T-cell (primary cell): ENCODE measurements around the gene TBPL2. TPM values are rescaled to one million over a fixed set of nuclear protein-coding genes. Genes with fewer than 3 reads are reported as not detected.

Source experiments
- ATAC-seq, 4 experiments: fragments of 200-7000 bp in 3 of 4; fragments of 150-1000 bp in 1 of 4; cut with Tn5 transposase; replicated peaks in 1 of 4; 1 replicate in 3 of 4; 2 replicates in 1 of 4; pipeline ENCODE4 v1.10.0; 2021; ENCODE audit warnings: moderate library complexity in 3 of 4, mild to moderate bottlenecking in 2 of 4, moderate number of reproducible peaks in 1 of 4
- CTCF ChIA-PET, 2 donors: fragments of 300-600 bp; sonication (Branson Sonifier 250); formaldehyde crosslinking; loops; one replicate each; lab custom pipeline; 2022; ENCODE audit warnings: antibody characterized with exemption in 2 of 2; lab: Charles Lee
- POLR2A ChIA-PET, 2 donors: fragments of 300-600 bp; sonication (Branson Sonifier 250); formaldehyde crosslinking; loops; one replicate each; lab custom pipeline; 2022; ENCODE audit warnings: antibody characterized with exemption in 2 of 2; lab: Charles Lee
- DNase-seq, 35 experiments: peaks; one replicate each; pipeline versions ENCODE4 v3.0.0 to v3.0.0-alpha.2; 2013 to 2023
- H3K27ac ChIP-seq: one replicate; pipeline ENCODE4 v1.5.1; 2013; ENCODE audit warnings: low read length
- H3K27me3 ChIP-seq, 2 experiments: replicated peaks in 1 of 2; 1 replicate in 1 of 2; 2 replicates in 1 of 2; pipeline versions ENCODE4 v1.6.1 to v1.7.0; 2013; ENCODE audit warnings: low read length in 1 of 2, mixed read lengths in 1 of 2; ENCODE audit not compliant: control insufficient read depth in 2 of 2, insufficient read depth in 2 of 2; ENCODE audit errors: extremely low read depth in 1 of 2
- H3K36me3 ChIP-seq, 2 donors: 1 replicate in 1 of 2; 2 replicates in 1 of 2; pipeline versions ENCODE4 v1.6.1 to v1.7.0; 2013; ENCODE audit warnings: low read length in 1 of 2; ENCODE audit not compliant: control insufficient read depth in 2 of 2, insufficient read depth in 1 of 2; ENCODE audit errors: extremely low read depth in 1 of 2
- H3K4me1 ChIP-seq, 2 experiments: 1 replicate in 1 of 2; 2 replicates in 1 of 2; pipeline versions ENCODE4 v1.6.1 to v1.7.0; 2013; ENCODE audit warnings: low read length in 2 of 2, mixed read lengths in 1 of 2; ENCODE audit not compliant: insufficient read depth in 2 of 2, control insufficient read depth in 1 of 2; ENCODE audit errors: extremely low read depth in 1 of 2
- H3K4me3 ChIP-seq, 2 donors: 1 replicate in 1 of 2; 2 replicates in 1 of 2; pipeline versions ENCODE4 v1.5.1 to v1.7.0; 2013; ENCODE audit warnings: mild to moderate bottlenecking in 2 of 2, low read length in 1 of 2, moderate library complexity in 1 of 2; ENCODE audit not compliant: control insufficient read depth in 1 of 2; ENCODE audit errors: extremely low read depth in 1 of 2
- H3K9me3 ChIP-seq: 2 replicates; pipeline ENCODE4 v1.7.0; 2013
- H3K27ac Mint-ChIP-seq, 2 donors: one replicate each; pipeline ENCODE4 v1.8.0; 2020 to 2021; ENCODE audit warnings: mild to moderate bottlenecking in 2 of 2, mixed read lengths in 2 of 2
- H3K27me3 Mint-ChIP-seq, 2 donors: one replicate each; pipeline ENCODE4 v1.8.0; 2021 to 2022; ENCODE audit warnings: mixed read lengths in 2 of 2
- H3K36me3 Mint-ChIP-seq: one replicate; pipeline ENCODE4 v1.8.0; 2021; ENCODE audit warnings: mixed read lengths
- H3K4me1 Mint-ChIP-seq, 3 donors: one replicate each; pipeline ENCODE4 v1.8.0; 2020 to 2022; ENCODE audit warnings: mixed read lengths in 3 of 3, mild to moderate bottlenecking in 1 of 3
- H3K4me3 Mint-ChIP-seq, 3 donors: one replicate each; pipeline ENCODE4 v1.8.0; 2020 to 2022; ENCODE audit warnings: mild to moderate bottlenecking in 3 of 3, mixed read lengths in 3 of 3, moderate library complexity in 3 of 3
- H3K9me3 Mint-ChIP-seq, 3 donors: one replicate each; pipeline ENCODE4 v1.8.0; 2020 to 2022; ENCODE audit warnings: mixed read lengths in 3 of 3
- WGBS: methylation state at CpG from one replicate; pipeline ENCODE4 v1.1.5; 2013; ENCODE audit warnings: missing lambda C conversion rate; ENCODE audit not compliant: insufficient coverage; 5-methylcytosine and 5-hydroxymethylcytosine counted together
- total RNA-seq, 35 experiments: library from RNA in 6 of 35; stranded (reverse) in 6 of 35; fragments of 120-200 nt in 1 of 35; gene quantifications; one replicate each; pipeline versions ENCODE4 v1.2.1 to v1.2.4 and lab custom pipeline; 2013 to 2026

Gene TBPL2
- total RNA-seq, 5 donors from 2014 or later (not counting 1 experiment from before 2014, with no cell fraction given): not detected

DNA sequence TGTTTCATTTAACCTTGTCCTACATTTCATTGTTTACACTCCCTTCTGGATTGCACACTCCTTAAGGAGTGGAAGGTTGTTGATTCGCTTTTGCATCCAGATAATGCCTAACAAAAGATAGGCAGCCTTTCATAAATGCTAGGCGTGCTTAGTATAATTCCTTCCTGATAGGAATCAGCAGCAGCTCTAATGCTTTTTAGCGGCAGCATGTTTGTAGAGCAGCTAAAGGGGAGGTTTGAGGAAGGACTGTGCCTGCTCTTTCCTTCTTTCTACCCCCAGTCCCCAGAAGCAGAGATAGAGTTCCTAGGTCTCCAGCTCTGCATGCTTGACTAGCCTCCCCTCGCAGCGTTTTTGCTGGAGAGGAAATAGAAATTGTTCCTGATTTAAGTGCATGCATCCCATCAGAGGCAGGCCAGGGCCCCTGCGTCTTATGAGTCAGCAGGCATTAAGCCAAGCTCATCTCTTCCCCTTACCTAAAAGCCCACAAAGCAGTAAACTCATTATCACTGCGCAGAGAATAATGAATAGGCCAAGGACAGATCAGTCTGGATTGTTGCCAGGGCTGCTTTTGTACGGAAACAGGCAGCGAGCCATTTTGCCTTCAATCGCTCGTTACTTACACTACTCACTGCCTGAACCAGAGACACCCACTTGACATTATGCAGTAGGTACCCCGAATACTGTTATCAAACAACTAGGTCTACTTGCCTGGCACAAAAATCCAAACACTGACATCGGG, 14.0 kb upstream of the TBPL2 start:
- no peak overlapping the region for H3K27ac Mint-ChIP-seq
- POLR2A ChIA-PET: no interaction called here
- H3K27me3 Mint-ChIP-seq: no peaks in the 10 kb centered on the region
- Histone ChIP-seq H3K4me3 (no peak overlapping the region), H3K4me1 (no peaks in the 10 kb centered on the region), H3K9me3 (no peaks in the 10 kb centered on the region), H3K36me3 (no peaks in the 10 kb centered on the region), H3K27me3 (peaks cover 0 to 8% of the 10 kb centered on the region in 2 experiments), H3K27ac (no peak overlapping the region)
- 80% methylated on average over 6 of the region's 13 CpGs for WGBS
- ATAC-seq (no peak), DNase-seq (no peak)
- H3K36me3 Mint-ChIP-seq: no peaks in the 10 kb centered on the region
- no peak overlapping the region for H3K4me3 Mint-ChIP-seq
- CTCF ChIA-PET: interaction anchor here (0.6 to 1.2 kb wide), 2 partner anchors 8 kb away, joined by 3 to 7 read pairs; no protein-coding TSS in a partner anchor
- H3K4me1 Mint-ChIP-seq: peaks cover 0 to 3% (median 0%) of the 10 kb centered on the region in 3 donors
- H3K9me3 Mint-ChIP-seq: no peaks in the 10 kb centered on the region

DNA sequence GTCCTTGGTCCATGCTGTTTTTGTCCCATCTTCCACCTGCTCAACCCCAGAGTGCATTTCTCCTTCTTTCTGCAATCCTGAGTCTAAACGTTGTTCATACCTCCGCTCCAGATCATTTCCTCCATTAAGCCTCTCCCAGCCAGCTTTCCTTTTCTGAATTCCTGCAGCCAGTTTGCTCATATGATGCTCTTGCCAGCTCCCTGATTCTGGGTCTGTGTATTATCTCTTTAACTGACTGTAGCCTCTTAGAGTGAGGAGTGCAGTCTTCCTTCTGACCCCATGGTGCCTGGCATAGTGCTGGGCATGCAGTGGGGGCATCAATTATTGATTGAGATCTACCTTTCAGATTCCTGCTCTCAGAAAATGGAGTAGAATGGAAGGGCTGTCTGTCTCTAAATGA, 11.5 kb upstream of the TBPL2 start:
- no peak overlapping the region for H3K4me3 ChIP-seq
- H3K27ac Mint-ChIP-seq: no peak overlapping the region
- H3K9me3 Mint-ChIP-seq: no peaks in the 10 kb centered on the region
- ChIA-PET POLR2A (no interaction called here), CTCF (interaction anchor here in 1 of 2 donors (0.6 kb wide), 1 partner anchor 10 kb away, joined by 3 read pairs; no protein-coding TSS in a partner anchor)
- 80% methylated on average over 1 of the region's 2 CpGs for WGBS
- no peak overlapping the region for H3K27ac ChIP-seq
- no peaks in the 10 kb centered on the region for H3K4me1 Mint-ChIP-seq
- H3K27me3 Mint-ChIP-seq: no peaks in the 10 kb centered on the region
- no peaks in the 10 kb centered on the region for H3K4me1 ChIP-seq
- peaks cover 0 to 8% of the 10 kb centered on the region in 2 experiments for H3K27me3 ChIP-seq
- no peaks in the 10 kb centered on the region for H3K36me3 Mint-ChIP-seq
- DNase-seq: no peak
- H3K9me3 ChIP-seq: no peaks in the 10 kb centered on the region
- no peak overlapping the region for H3K4me3 Mint-ChIP-seq
- H3K36me3 ChIP-seq: no peaks in the 10 kb centered on the region
- no peak for ATAC-seq

DNA sequence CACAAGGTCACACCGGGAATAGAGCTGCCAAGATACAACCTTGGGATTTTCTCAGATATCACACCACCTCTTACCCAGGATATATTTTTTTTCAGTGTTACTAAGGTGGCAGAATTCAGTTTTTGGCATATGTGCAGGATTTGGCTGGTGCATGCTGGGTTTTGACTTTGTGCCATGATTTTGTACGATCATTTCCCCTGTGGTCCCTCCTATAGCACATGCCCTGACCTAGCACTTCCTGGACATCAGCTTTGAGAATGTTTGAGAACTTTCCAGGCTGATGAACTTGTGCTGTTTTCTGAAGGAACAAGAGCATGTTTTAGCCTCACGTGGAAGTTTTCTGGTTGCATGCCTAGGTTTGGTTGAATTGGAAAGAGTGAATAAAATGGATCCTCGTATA, 11.0 kb upstream of the TBPL2 start:
- Histone ChIP-seq H3K36me3 (no peaks in the 10 kb centered on the region), H3K27ac (no peak overlapping the region), H3K4me1 (no peaks in the 10 kb centered on the region), H3K4me3 (no peak overlapping the region), H3K27me3 (peaks cover 0 to 8% of the 10 kb centered on the region in 2 experiments), H3K9me3 (no peaks in the 10 kb centered on the region)
- ChIA-PET CTCF (interaction anchor here in 1 of 2 donors (0.5 to 0.6 kb wide), 2 partner anchors 9 to 352 kb away, joined by 3 to 9 read pairs; no protein-coding TSS in a partner anchor), POLR2A (no interaction called here)
- no peak overlapping the region for H3K27ac Mint-ChIP-seq
- 80% methylated on average over 1 of the region's 4 CpGs for WGBS
- H3K9me3 Mint-ChIP-seq: no peaks in the 10 kb centered on the region
- DNase-seq (no peak), ATAC-seq (no peak)
- no peak overlapping the region for H3K4me3 Mint-ChIP-seq
- H3K27me3 Mint-ChIP-seq: no peaks in the 10 kb centered on the region
- H3K36me3 Mint-ChIP-seq: no peaks in the 10 kb centered on the region
- H3K4me1 Mint-ChIP-seq: peaks cover 0 to under 1% (median 0%) of the 10 kb centered on the region in 3 donors

DNA sequence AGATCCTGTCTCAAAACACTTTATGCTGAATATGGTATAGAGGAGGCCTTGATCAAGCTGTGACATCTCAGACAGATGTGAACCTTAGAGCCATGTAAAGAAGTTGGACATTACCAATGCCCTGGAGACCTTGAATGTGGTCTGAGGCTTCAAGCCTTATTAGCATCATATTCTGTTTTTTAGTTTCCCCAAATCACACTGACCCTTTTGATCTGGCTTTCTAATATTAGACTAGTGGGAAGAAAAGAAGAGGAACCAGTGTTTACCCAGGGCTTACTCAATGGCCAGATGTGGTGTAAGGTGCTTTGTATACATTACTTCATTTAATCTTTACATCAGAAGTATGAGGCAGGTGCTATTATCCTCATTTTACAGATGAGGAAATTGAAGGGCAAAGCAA, 10.6 kb upstream of the TBPL2 start:
- Histone ChIP-seq H3K36me3 (no peaks in the 10 kb centered on the region), H3K4me3 (no peak overlapping the region), H3K9me3 (no peaks in the 10 kb centered on the region), H3K4me1 (no peaks in the 10 kb centered on the region), H3K27ac (no peak overlapping the region), H3K27me3 (peaks cover 0 to 8% of the 10 kb centered on the region in 2 experiments)
- DNase-seq: no peak
- peaks cover 3 to 5% (median 3%) of the 10 kb centered on the region in 3 donors for H3K4me1 Mint-ChIP-seq
- ChIA-PET CTCF (interaction anchor here (0.5 to 0.6 kb wide), 2 partner anchors 169 to 351 kb away, joined by 4 to 9 read pairs; no protein-coding TSS in a partner anchor), POLR2A (no interaction called here)
- no peaks in the 10 kb centered on the region for H3K36me3 Mint-ChIP-seq
- no peak overlapping the region for H3K4me3 Mint-ChIP-seq
- no peak overlapping the region for H3K27ac Mint-ChIP-seq
- ATAC-seq: no peak
- H3K9me3 Mint-ChIP-seq: no peaks in the 10 kb centered on the region
- H3K27me3 Mint-ChIP-seq: no peaks in the 10 kb centered on the region

DNA sequence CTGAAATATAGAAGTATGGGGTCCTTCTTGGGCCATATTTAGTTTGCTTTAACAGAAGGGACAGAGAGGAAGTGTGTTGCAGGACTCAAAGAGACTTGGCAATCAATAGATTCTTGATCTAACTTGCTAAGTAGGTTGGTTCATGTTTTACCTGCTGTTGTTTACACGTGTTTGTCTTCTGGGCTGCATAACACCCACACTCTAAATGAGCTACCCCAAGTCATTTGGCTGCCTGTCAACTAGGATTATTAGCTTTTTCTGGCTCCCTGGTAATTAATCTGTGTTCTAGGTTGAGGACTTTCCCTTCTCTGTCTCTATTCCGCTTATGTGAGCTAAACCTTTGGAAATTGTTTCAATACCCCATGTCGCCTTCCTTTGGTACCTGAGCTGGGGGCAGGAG, 10.1 kb upstream of the TBPL2 start:
- ChIA-PET CTCF (interaction anchor here (0.5 to 0.6 kb wide), 3 partner anchors 169 to 1011 kb away, joined by 3 to 4 read pairs (median 4); no protein-coding TSS in a partner anchor), POLR2A (interaction anchor here in 1 of 2 donors (0.6 kb wide), 1 partner anchor 361 kb away, joined by 3 read pairs; no protein-coding TSS in a partner anchor)
- Mint-ChIP-seq H3K9me3 (no peaks in the 10 kb centered on the region), H3K27ac (no peak overlapping the region), H3K4me1 (peaks cover 3 to 6% (median 3%) of the 10 kb centered on the region in 3 donors), H3K27me3 (no peaks in the 10 kb centered on the region), H3K36me3 (no peaks in the 10 kb centered on the region), H3K4me3 (no peak overlapping the region)
- Histone ChIP-seq H3K36me3 (no peaks in the 10 kb centered on the region), H3K27me3 (peaks cover 0 to 8% of the 10 kb centered on the region in 2 experiments), H3K9me3 (no peaks in the 10 kb centered on the region), H3K27ac (no peak overlapping the region), H3K4me3 (no peak overlapping the region), H3K4me1 (no peaks in the 10 kb centered on the region)
- no CpG with 5 or more reads among the region's 3 CpGs for WGBS
- DNase-seq: no peak
- no peak for ATAC-seq

DNA sequence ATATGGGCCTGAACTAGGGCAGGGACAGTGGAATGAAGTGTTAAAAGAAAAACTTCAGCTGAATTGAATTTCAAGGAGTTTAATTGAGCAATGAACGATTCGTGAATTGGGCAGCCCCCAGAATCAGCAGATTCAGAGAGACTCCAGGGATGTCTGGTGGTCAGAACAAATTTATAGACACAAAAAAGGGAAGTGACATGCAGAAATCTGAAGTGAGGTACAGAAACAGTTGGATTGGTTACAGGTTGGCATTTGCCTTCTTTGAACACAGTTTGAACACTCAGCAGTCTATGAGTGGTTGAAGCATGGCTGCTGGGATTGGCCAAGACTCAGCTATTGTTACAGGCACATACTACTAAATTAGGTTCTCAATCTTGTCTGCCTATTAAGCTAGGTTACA, 9.7 kb upstream of the TBPL2 start:
- no peak overlapping the region for H3K27ac Mint-ChIP-seq
- no peaks in the 10 kb centered on the region for H3K9me3 ChIP-seq

More for the DNA sequence above, 9.7 kb upstream of the TBPL2 start:
- Histone ChIP-seq H3K4me1 (no peaks in the 10 kb centered on the region), H3K27me3 (peaks cover 0 to 8% of the 10 kb centered on the region in 2 experiments), H3K36me3 (no peaks in the 10 kb centered on the region), H3K27ac (no peak overlapping the region), H3K4me3 (no peak overlapping the region)
- H3K27me3 Mint-ChIP-seq: no peaks in the 10 kb centered on the region
- ATAC-seq (no peak), DNase-seq (no peak)
- no peaks in the 10 kb centered on the region for H3K36me3 Mint-ChIP-seq
- no peak overlapping the region for H3K4me3 Mint-ChIP-seq
- POLR2A ChIA-PET: interaction anchor here in 1 of 2 donors (0.6 kb wide), 1 partner anchor 360 kb away, joined by 3 read pairs; no protein-coding TSS in a partner anchor
- peaks cover 3 to 6% (median 3%) of the 10 kb centered on the region in 3 donors for H3K4me1 Mint-ChIP-seq
- WGBS: 82% methylated on average over 2 of the region's 2 CpGs
- no peaks in the 10 kb centered on the region for H3K9me3 Mint-ChIP-seq
- CTCF ChIA-PET: interaction anchor here (0.5 to 1.2 kb wide), 4 partner anchors 169 to 1025 kb away, joined by 3 to 4 read pairs (median 4); no protein-coding TSS in a partner anchor
